H1 (cell line): ENCODE results near the gene ABLIM1. TPM values are rescaled to one million over a fixed set of nuclear protein-coding genes. Genes with fewer than 3 reads are reported as not detected.

Experiments
- CTCF ChIA-PET: fragments of 300-600 bp; sonication (Branson Sonifier 250); formaldehyde crosslinking; loops from one replicate; lab custom pipeline; 2021; ENCODE audit not compliant: partially characterized antibody; lab: Charles Lee
- POLR2A ChIA-PET: fragments of 300-600 bp; sonication (Branson Sonifier 250); formaldehyde crosslinking; loops from one replicate; lab custom pipeline; 2021; ENCODE audit warnings: inconsistent platforms; ENCODE audit not compliant: partially characterized antibody; lab: Charles Lee
- DNase-seq, 2 experiments: peaks; one replicate each; pipeline versions ENCODE4 v3.0.0 to v3.0.0-alpha.2; 2010 to 2022; ENCODE audit warnings: low spot score in 2 of 2, low read depth in 1 of 2, mixed read lengths in 1 of 2
- FAIRE-seq: peaks from 2 replicates; lab custom pipeline; 2011; peaks lifted over from hg19 to GRCh38; lab: Jason Lieb, UNC
- H2AFZ ChIP-seq: 2 replicates; pipeline ENCODE4 v1.8.1; 2012; ENCODE audit warnings: low read length, inconsistent platforms
- H2AK5ac ChIP-seq: 2 replicates; pipeline ENCODE4 v1.6.1; 2013; ENCODE audit warnings: low read depth, low read length
- H2BK120ac ChIP-seq: replicated peaks from 2 replicates; pipeline ENCODE3; 2013; ENCODE audit warnings: low read depth, low read length, inconsistent platforms
- H2BK12ac ChIP-seq: 2 replicates; pipeline ENCODE4 v1.6.1; 2013; ENCODE audit warnings: low read depth, low read length
- H2BK15ac ChIP-seq: 2 replicates; pipeline ENCODE4 v1.6.1; 2013; ENCODE audit warnings: low read length
- H2BK20ac ChIP-seq: 2 replicates; pipeline ENCODE4 v1.6.1; 2013; ENCODE audit warnings: low read length
- H2BK5ac ChIP-seq: 2 replicates; pipeline ENCODE4 v1.6.1; 2013; ENCODE audit warnings: low read depth, low read length
- H3K14ac ChIP-seq: 2 replicates; pipeline ENCODE4 v1.6.1; 2013; ENCODE audit warnings: inconsistent platforms; ENCODE audit not compliant: insufficient read length
- H3K18ac ChIP-seq: 2 replicates; pipeline ENCODE4 v1.6.1; 2013; ENCODE audit warnings: low read length; ENCODE audit errors: extremely low read depth
- H3K23ac ChIP-seq: 2 replicates; pipeline ENCODE4 v1.6.1; 2013; ENCODE audit warnings: inconsistent platforms; ENCODE audit not compliant: insufficient read length
- H3K23me2 ChIP-seq: 2 replicates; pipeline ENCODE4 v1.6.1; 2013; ENCODE audit warnings: low read depth, low read length
- H3K27ac ChIP-seq: 2 replicates; pipeline ENCODE4 v1.6.1; 2011; ENCODE audit warnings: low read depth, low read length, inconsistent platforms
- H3K27me3 ChIP-seq, 4 experiments: replicated peaks in 1 of 4; 1 replicate in 1 of 4; 2 replicates in 3 of 4; pipeline versions ENCODE4 v1.6.1 to v1.8.1; 2011 to 2013; ENCODE audit warnings: low read length in 3 of 4, mild to moderate bottlenecking in 3 of 4, inconsistent platforms in 2 of 4, mixed read lengths in 2 of 4, moderate library complexity in 1 of 4; ENCODE audit not compliant: control insufficient read depth in 3 of 4, insufficient read depth in 3 of 4; ENCODE audit errors: extremely low read depth in 1 of 4
- H3K36me3 ChIP-seq, 4 experiments: 2 replicates each; pipeline versions ENCODE4 v1.6.1 to v1.8.1; 2011 to 2013; ENCODE audit warnings: mild to moderate bottlenecking in 4 of 4, low read length in 3 of 4, moderate library complexity in 2 of 4, control low read depth in 1 of 4, inconsistent platforms in 1 of 4; ENCODE audit not compliant: insufficient read depth in 4 of 4, control insufficient read depth in 2 of 4
- H3K4ac ChIP-seq: replicated peaks from 2 replicates; pipeline ENCODE3; 2013; ENCODE audit warnings: low read length, low read depth, mixed read lengths, inconsistent platforms; ENCODE audit not compliant: insufficient read length
- H3K4me1 ChIP-seq, 4 experiments: replicated peaks in 1 of 4; 1 replicate in 1 of 4; 2 replicates in 3 of 4; pipeline versions ENCODE4 v1.6.1 to v1.8.1; 2011 to 2013; ENCODE audit warnings: low read length in 3 of 4, inconsistent platforms in 2 of 4, mixed read lengths in 1 of 4; ENCODE audit not compliant: insufficient read depth in 4 of 4, control insufficient read depth in 3 of 4
- H3K4me2 ChIP-seq, 2 experiments: 2 replicates each; pipeline versions ENCODE4 v1.6.1 to v1.8.1; 2011 to 2013; ENCODE audit warnings: low read depth in 2 of 2, low read length in 2 of 2, control low read depth in 1 of 2, inconsistent platforms in 1 of 2, mild to moderate bottlenecking in 1 of 2; ENCODE audit not compliant: insufficient read depth in 1 of 2
- H3K4me3 ChIP-seq, 4 experiments: fragments of 200-600, 300-600 bp in 1 of 4; sonication (generic), shearing (Covaris generic), sonication (Bioruptor Twin) in 1 of 4; 2 replicates each; pipeline versions ENCODE4 v1.5.1 to v1.8.1; 2011 to 2016; ENCODE audit warnings: low read length in 4 of 4, low read depth in 3 of 4, control low read depth in 2 of 4, inconsistent platforms in 2 of 4, mild to moderate bottlenecking in 2 of 4, mixed read lengths in 1 of 4, moderate library complexity in 1 of 4; ENCODE audit not compliant: insufficient read depth in 2 of 4; ENCODE audit errors: extremely low read depth in 1 of 4
- H3K56ac ChIP-seq: replicated peaks from 2 replicates; pipeline ENCODE3; 2013; ENCODE audit warnings: low read depth, mild to moderate bottlenecking, mixed read lengths, low read length, inconsistent platforms; ENCODE audit not compliant: insufficient read length
- H3K79me1 ChIP-seq: 2 replicates; pipeline ENCODE4 v1.6.1; 2013; ENCODE audit warnings: low read depth, low read length, control low read depth
- H3K79me2 ChIP-seq, 2 experiments: 2 replicates each; pipeline versions ENCODE4 v1.6.1 to v1.8.1; 2012 to 2013; ENCODE audit warnings: low read length in 2 of 2, mild to moderate bottlenecking in 2 of 2, inconsistent platforms in 1 of 2; ENCODE audit not compliant: insufficient read depth in 2 of 2, control insufficient read depth in 1 of 2
- H3K9ac ChIP-seq, 4 experiments: replicated peaks in 1 of 4; 1 replicate in 1 of 4; 2 replicates in 3 of 4; pipeline versions ENCODE4 v1.6.1 to v1.8.1; 2011 to 2013; ENCODE audit warnings: low read depth in 3 of 4, low read length in 3 of 4, control low read depth in 2 of 4, mild to moderate bottlenecking in 2 of 4, moderate library complexity in 2 of 4, inconsistent platforms in 1 of 4; ENCODE audit errors: extremely low read depth in 1 of 4
- H3K9me3 ChIP-seq, 2 experiments: 2 replicates each; pipeline versions ENCODE4 v1.6.1 to v1.8.1; 2012 to 2013; ENCODE audit warnings: mild to moderate bottlenecking in 2 of 2, moderate library complexity in 2 of 2, control low read depth in 1 of 2, inconsistent platforms in 1 of 2, low read depth in 1 of 2, low read length in 1 of 2, mixed read lengths in 1 of 2; ENCODE audit not compliant: insufficient read depth in 2 of 2
- H4K20me1 ChIP-seq, 2 experiments: replicated peaks in 1 of 2; 2 replicates each; pipeline versions ENCODE3 to v1.8.1; 2011 to 2013; ENCODE audit warnings: inconsistent platforms in 2 of 2, low read length in 2 of 2, mild to moderate bottlenecking in 1 of 2; ENCODE audit not compliant: insufficient read depth in 2 of 2, control insufficient read depth in 1 of 2
- H4K5ac ChIP-seq: 2 replicates; pipeline ENCODE4 v1.6.1; 2013; ENCODE audit warnings: low read length, low read depth, mixed read lengths, inconsistent platforms; ENCODE audit not compliant: insufficient read length
- H4K8ac ChIP-seq: 2 replicates; pipeline ENCODE4 v1.8.0; 2013; ENCODE audit warnings: mild to moderate bottlenecking, moderate library complexity, low read length, inconsistent platforms; ENCODE audit not compliant: insufficient read depth; ENCODE audit errors: extremely low read depth
- H4K91ac ChIP-seq: replicated peaks from 2 replicates; pipeline ENCODE3; 2013; ENCODE audit warnings: low read length, mixed read lengths, inconsistent platforms; ENCODE audit not compliant: insufficient read length
- ASH2L ChIP-seq: fragments of 200-600, 300-600 bp; sonication (generic); IDR thresholded peaks from one replicate; pipeline ENCODE4 v1.7.1; 2017; ENCODE audit warnings: low read length
- CBX5 ChIP-seq: fragments of 300-800, 300-1000 bp; sonication (generic); IDR thresholded peaks from 2 replicates; pipeline ENCODE4 v1.7.1; 2016; ENCODE audit warnings: antibody characterized with exemption, low read length, low read depth
- CHD2 ChIP-seq: IDR thresholded peaks from 2 replicates; pipeline ENCODE4 v1.6.1; 2012; ENCODE audit warnings: low read length, improper control_type of control experiment
- EP300 ChIP-seq, 2 experiments: IDR thresholded peaks; 1 replicate in 1 of 2; 2 replicates in 1 of 2; pipeline ENCODE4 v1.6.1; 2011 to 2012; ENCODE audit warnings: low read depth in 2 of 2, low read length in 2 of 2, mild to moderate bottlenecking in 2 of 2, borderline replicate concordance in 1 of 2, inconsistent platforms in 1 of 2, moderate library complexity in 1 of 2
- GABPA ChIP-seq: IDR thresholded peaks from 2 replicates; pipeline ENCODE4 v1.6.1; 2011; ENCODE audit warnings: mild to moderate bottlenecking, low read length, moderate library complexity, borderline replicate concordance; ENCODE audit not compliant: insufficient read depth
- HDAC2 ChIP-seq, 2 experiments: fragments of 300-600 bp in 1 of 2; sonication (generic) in 1 of 2; IDR thresholded peaks; 2 replicates each; pipeline ENCODE4 v1.6.1; 2011 to 2012; ENCODE audit warnings: low read depth in 2 of 2, low read length in 2 of 2, mild to moderate bottlenecking in 2 of 2, moderate library complexity in 2 of 2, borderline replicate concordance in 1 of 2, inconsistent platforms in 1 of 2
- MAFK ChIP-seq: IDR thresholded peaks from 2 replicates; pipeline ENCODE4 v1.6.1; 2012; ENCODE audit warnings: low read depth, mild to moderate bottlenecking, improper control_type of control experiment, low read length
- MAX ChIP-seq: IDR thresholded peaks from 2 replicates; pipeline ENCODE4 v1.6.1; 2012; ENCODE audit warnings: inconsistent platforms
- PHF8 ChIP-seq: fragments of 200-600 bp; sonication (generic); conservative IDR thresholded peaks from 2 replicates; pipeline ENCODE4 v1.7.1; 2012; ENCODE audit warnings: low read depth, mild to moderate bottlenecking, inconsistent platforms, low read length, moderate library complexity
- SIRT6 ChIP-seq: IDR thresholded peaks from one replicate; pipeline ENCODE4 v1.7.1; 2012; ENCODE audit warnings: low read length, inconsistent platforms
- SP1 ChIP-seq: IDR thresholded peaks from 2 replicates; pipeline ENCODE4 v1.6.1; 2011; ENCODE audit warnings: low read depth, low read length
- SRF ChIP-seq: IDR thresholded peaks from 2 replicates; pipeline ENCODE4 v1.6.1; 2011; ENCODE audit warnings: mild to moderate bottlenecking, low read depth, low read length, moderate library complexity
- WGBS, 2 experiments: shearing (Covaris generic) in 1 of 2; methylation state at CpG; one replicate each; pipeline versions ENCODE4 v1.1.6 to v1.1.7; 2013 to 2015; ENCODE audit warnings: low lambda C conversion rate in 2 of 2, mixed read lengths in 2 of 2, inconsistent platforms in 1 of 2, low coverage in 1 of 2, missing lambda C conversion rate in 1 of 2; ENCODE audit not compliant: insufficient replicate concordance in 2 of 2, insufficient coverage in 1 of 2, insufficient read length in 1 of 2; ENCODE audit errors: extremely low coverage in 1 of 2, missing lambda C conversion rate in 1 of 2; 5-methylcytosine and 5-hydroxymethylcytosine counted together
- polyA plus RNA-seq, 7 experiments: library from polyadenylated mRNA; depleted of rRNA in 3 of 7; stranded (reverse) in 5 of 7; unstranded in 2 of 7; fragments of >200 nt in 5 of 7; fragments of 200-250 nt in 2 of 7; gene quantifications; 1 replicate in 5 of 7; 2 replicates in 1 of 7; 4 replicates in 1 of 7; pipeline versions ENCODE4 v1.2.1 to v1.2.3, GENCODE V29; 2011 to 2013; ENCODE audit warnings: missing spikeins in 2 of 7, mixed read lengths in 2 of 7
- total RNA-seq: library from RNA; stranded (reverse); fragmentation: NEBNext Ultra II Directional; extraction: Animal tissue kit (Norgen Biotek cat#: 25700); gene quantifications from 2 replicates; pipeline ENCODE4 v1.2.1, GENCODE V29; 2021

The ABLIM1 gene
- total and polyA plus RNA-seq, 2 of the 8 experiments (the other 6 are each of a cell fraction or from before 2014, with no cell fraction given): 51.2 to 51.7 TPM

GRCh38 chr10:114525368-114525949 is 132.6 kb downstream of the ABLIM1 start:
- peaks cover 3 to 52% of the 10 kb centered on the region in 2 experiments; a peak in 3 of 4 replicates for H3K79me2 ChIP-seq
- no peak overlapping the region for H3K9ac ChIP-seq
- H3K18ac ChIP-seq: no peak overlapping the region
- H2BK15ac ChIP-seq: no peak overlapping the region
- H2BK12ac ChIP-seq: no peak overlapping the region
- no peak overlapping the region for H4K91ac ChIP-seq
- no peak overlapping the region for H3K56ac ChIP-seq
- H4K8ac ChIP-seq: no peak overlapping the region
- H3K4me2 ChIP-seq: peak overlapping the region; percentile 74 to 93; a peak in 3 of 4 replicates
- CTCF ChIA-PET: interaction anchor here (0.8 to 8.6 kb wide), 7 partner anchors 8 to 54 kb away, joined by 3 to 38 read pairs (median 7); no protein-coding TSS in a partner anchor
- H4K5ac ChIP-seq: no peak overlapping the region
- H2BK20ac ChIP-seq: no peak overlapping the region
- no peaks in the 10 kb centered on the region for H3K36me3 ChIP-seq
- peaks cover 0 to 2% of the 10 kb centered on the region in 2 experiments for H4K20me1 ChIP-seq
- no peak overlapping the region for H3K23ac ChIP-seq
- no peak overlapping the region for H3K4ac ChIP-seq
- no peaks in the 10 kb centered on the region for H3K9me3 ChIP-seq
- POLR2A ChIA-PET: interaction anchor here (0.8 to 2.3 kb wide), 3 partner anchors 10 to 14 kb away, joined by 4 to 10 read pairs (median 4); no protein-coding TSS in a partner anchor
- no peak for DNase-seq
- H2AK5ac ChIP-seq: no peak overlapping the region
- no peak overlapping the region for H3K27ac ChIP-seq
- 69% methylated on average over 8 of the region's 8 CpGs; no CpG with 5 or more reads in 1 of the 2 experiments for WGBS, 2 experiments
- peak overlapping the region in 3 of 4 experiments; percentile 45 to 73 (median 62); a peak in 4 of 8 replicates for H3K4me3 ChIP-seq
- H2AFZ ChIP-seq: no peak overlapping the region
- H2BK120ac ChIP-seq: no peak overlapping the region
- H3K23me2 ChIP-seq: peaks cover 5% of the 10 kb centered on the region
- no peak overlapping the region for H3K14ac ChIP-seq
- peaks cover 3 to 23% (median 9%) of the 10 kb centered on the region in 4 experiments; a peak in 5 of 7 replicates for H3K4me1 ChIP-seq
- 0 out of 2 replicates have a peak, but pooled peaks cover 3% of the 10 kb centered on the region for H3K79me1 ChIP-seq
- H2BK5ac ChIP-seq: no peak overlapping the region
- no peak for FAIRE-seq
- peaks cover 0 to 1% (median 0%) of the 10 kb centered on the region in 4 experiments; a peak in 1 of 7 replicates for H3K27me3 ChIP-seq
- no peak for TF ChIP-seq SRF
- TF ChIP-seq MAX: no peak
- no peak for TF ChIP-seq GABPA
- no peak for TF ChIP-seq MAFK
- no peak for TF ChIP-seq EP300 (IDR thresholded peaks at IDR 0.05; ENCODE audit: borderline replicate concordance in 1 of 2, low read depth in 2 of 2, low read length in 2 of 2)
- no peak for TF ChIP-seq SP1
- TF ChIP-seq SIRT6: no peak
- no peak for TF ChIP-seq HDAC2 (IDR thresholded peaks at IDR 0.05; ENCODE audit: borderline replicate concordance in 1 of 2, low read depth in 2 of 2, low read length in 2 of 2)
- no peak for TF ChIP-seq CHD2
- TF ChIP-seq CBX5: no peak
- TF ChIP-seq ASH2L: no peak
- TF ChIP-seq PHF8: no peak
